GM19452 (cell line): ENCODE data around the gene OGDH.
"Not testable (repeated sequence)": the region's sequence is repeated elsewhere in the genome, so short reads cannot be mapped to it uniquely, and the experiment has no call there.

Experiments
- ATAC-seq: cut with Tn5 transposase; IDR thresholded peaks from one replicate; pipeline ENCODE4 v1.9.1; 2021; ENCODE audit not compliant: unreplicated experiment

The OGDH gene

DNA sequence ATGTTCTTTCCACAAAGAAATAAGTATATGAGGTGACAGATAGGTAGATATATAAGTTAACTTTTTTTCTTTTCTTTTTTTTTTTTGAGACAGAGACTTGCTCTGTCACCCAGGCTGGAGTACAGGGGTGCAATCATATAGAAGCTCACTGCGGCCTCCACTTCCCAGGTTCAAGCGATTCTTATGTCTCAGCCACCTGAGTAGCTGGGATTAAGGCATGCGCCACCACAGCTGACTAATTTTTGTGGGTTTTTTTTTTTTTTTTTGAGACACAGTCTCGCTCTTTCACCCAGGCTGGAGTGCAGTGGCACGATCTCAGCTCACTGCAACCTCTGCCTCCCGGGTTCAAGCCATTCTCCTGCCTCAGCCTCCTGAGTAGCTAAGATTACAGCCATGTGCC, 126.5 kb downstream of the OGDH start:
- not testable (repeated sequence) for ATAC-seq

DNA sequence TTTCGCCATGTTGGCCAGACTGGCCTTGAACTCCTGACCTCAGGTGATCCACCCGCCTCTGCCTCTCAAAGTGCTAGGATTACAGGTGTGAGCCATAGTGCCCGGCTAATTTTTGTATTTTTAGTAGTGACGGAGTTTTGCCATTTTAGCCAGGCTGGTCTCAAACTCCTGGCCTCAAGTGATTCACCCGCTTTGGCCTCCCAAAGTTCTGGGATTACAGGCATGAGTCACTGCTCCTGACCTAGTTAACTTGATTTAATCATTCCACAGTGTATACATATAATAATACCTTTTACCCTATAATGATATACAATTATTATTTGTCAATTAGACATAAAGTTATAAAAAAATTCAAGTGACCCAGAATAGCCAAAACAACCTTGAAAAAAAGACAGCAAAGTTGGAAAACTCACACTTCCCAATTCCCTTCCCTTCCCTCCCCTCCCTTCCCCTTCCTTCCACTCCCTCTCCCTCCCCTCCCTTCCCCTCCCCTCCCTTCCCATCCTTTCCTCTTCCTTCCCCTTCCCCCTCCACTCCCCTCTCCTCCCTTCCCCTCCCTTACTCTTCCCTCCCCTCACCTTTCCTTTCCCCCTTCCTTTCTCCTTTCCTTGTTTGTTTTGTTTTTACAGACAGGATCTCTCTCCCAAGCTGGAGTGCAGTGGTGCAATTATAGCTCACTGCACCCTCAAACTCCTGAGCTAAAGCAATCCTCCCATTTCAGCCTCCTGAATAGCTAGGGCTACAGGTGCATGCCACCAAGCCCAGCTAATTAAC, 127.5 kb downstream of the OGDH start:
- ATAC-seq, result no peak

DNA sequence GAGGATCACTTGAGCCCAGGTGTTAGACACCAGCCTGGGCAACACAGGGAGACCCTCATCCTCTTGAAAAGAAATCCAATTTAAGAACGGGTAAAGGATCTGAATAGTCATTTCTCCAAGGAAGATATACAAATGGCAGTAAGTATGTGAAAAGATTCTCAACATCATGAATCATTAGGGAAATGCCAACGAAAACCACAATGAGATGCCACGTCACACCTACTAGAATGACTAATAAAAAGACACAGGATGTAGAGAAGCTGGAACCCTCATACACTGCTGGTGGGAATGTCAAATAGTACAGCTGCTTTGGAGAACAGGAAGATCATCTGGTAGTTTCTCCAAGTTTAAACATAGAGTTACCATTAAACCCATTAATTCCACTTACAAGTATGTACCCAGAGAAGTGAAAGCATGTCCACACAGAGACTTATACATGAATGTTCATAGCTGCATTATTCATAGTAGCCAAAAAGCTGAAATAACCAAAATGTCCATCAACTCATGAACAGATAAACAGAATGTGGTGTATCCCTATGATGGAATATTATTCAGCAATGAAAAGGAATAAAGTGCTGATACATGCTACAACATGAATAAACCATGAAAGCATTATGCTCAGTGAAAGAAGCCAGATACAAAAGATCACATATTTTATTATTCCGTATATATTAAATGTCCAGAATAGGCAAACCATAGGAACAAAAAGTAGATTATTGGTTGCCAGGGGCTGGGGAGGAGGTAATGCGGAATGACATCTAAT, 129.2 kb downstream of the OGDH start:
- ATAC-seq, result peak; percentile 63

DNA sequence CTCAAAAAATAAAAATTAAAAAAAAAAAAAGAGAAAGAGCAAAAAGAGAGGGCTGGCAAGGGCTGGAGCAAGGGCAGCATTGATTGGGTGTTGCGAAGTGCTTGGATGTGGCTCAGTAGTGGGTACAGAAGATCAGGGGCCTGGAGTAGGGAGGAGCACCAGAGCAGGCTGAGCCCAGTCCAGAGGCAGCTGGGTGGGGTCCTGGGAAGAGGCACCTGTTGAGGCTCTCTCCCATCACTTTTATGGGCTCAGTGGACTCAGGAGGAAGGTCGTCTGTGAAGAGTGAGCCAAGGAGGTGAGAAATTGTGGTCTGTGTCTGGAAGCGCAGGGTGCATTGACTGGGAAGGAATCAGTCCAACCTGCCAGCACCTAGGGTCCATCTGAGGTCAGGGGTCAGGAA, 130.5 kb downstream of the OGDH start:
- no peak for ATAC-seq

- no peak for ATAC-seq
Observed at GRCh38 chr7:44738051-44738723, 131.8 kb downstream of the OGDH start.

DNA sequence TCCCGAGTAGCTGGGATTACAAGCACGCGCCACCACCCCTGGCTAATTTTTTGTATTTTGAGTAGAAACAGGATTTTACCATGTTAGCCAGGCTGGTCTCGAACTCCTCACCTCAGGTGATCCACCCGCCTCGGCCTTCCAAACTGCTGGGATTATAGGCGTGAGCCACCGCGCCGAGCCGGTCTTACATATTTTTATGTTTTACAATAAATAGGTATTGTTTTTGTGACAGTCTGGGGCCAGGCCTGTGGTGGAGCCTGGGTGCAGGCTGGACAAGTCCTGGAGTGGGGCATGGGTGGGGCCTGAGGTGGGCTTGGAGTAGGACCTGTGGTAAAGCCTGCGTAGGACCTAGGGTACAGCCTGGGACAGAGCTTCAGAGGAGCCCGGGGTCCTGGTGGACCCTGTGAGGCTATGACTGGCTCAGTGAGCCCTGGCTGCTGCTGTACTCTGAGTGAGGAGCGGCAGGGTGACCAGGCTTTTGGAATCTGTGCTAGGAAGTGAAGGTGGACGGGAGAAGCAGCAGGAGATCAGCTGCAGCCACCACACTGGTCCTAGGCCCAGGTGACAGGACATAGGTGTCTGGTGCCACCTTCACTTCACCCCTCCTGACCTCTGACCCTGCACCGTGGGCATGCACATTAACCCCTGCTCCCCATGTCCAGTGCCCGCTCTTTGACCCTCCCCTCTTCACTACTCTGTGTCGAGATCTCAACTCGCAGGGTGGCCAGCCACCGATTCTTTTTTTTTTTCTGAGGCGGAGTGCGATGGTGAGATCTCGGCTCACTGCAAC, 132.6 kb downstream of the OGDH start:
- ATAC-seq, result no peak

DNA sequence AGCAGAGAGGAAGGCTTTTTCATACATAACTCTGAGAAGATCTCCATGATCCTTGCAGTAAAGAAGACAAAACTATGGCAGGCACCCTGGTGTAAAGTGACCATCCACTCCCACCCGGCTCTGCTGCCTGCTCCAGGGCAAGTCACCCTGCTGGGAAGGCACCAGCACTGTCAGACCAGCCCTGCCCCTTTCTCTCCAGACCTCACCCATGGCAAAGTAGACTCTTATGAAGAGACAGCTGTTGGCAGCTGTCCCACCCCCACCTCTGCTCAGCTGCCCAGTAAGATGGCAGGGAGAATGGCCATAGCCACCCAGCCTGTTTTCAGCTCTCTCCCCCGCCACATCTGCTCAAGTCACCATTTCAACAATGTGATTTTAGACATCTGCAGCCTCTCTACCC, 133.6 kb downstream of the OGDH start:
- ATAC-seq, result no peak

DNA sequence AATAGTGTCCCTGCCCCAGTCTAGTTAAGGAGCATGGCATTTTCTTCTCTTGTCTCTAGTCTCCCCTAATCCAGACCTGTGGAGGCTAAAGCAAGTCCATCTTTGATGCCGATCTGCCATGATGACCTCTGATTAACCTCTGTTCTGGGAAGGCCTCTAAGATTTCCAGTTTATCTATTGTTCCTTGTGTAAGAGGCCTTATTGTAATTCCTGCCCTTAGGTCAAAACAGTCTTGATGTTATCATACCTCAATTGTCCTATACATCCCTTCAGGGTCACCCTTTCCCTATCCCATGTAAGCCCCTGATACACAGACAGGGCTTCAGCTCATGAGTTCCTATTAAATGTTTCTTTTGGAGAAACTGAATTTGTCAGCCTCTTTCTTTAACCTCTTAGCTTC, 137.3 kb downstream of the OGDH start:
- ATAC-seq, result no peak

DNA sequence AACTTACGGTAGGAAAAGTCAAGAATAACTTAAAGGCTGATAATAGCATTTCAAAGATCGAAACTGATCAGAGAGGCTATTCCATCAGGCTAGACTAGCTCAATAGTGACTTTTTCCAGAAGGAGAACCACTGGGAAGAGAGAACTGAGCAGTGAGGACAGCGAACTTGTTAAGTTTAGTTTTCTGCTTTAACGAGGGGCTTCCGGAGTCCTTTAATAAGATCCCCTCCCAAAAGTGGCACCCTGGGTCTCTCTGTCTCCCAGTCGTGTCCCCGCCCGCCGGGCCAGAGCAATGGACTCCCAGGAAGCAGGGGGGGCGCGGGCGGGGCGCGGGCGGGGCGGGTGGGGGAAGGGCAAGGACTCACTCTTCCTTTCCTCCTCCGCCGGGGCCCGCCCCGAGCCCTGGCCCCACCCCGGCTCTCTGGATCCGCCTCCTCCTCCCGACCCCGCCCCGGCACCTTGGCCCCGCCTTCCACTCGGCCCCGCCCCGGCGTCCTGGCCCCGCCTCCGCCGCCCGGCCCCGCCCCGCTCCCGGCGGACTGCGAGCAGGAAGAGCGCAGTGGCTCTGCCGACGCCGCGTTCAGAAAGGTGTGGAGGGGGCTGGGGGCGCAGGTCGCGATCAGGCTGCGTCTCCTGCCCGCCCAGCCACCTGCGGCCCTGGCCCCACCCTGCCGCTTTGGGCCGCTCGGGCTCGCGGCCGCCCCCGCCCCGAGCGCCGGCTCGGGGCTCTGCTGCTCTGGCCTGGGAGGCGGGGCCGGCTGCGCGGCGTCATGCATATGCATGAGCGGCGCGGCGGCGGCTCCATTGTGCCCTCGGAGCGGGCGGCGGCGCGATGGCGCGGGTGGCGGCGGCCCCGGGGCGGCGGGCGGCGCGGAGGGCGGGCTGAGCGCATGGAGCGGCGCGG, 141.9 kb downstream of the OGDH start, which contains the start of gene ZMIZ2:
Gene ZMIZ2, plus strand, starts transcription at position 803 of the 903 bp plus-strand sequence. CDS start 7,403 bp downstream, outside the sequence.
- ATAC-seq, result peak; percentile 76

GRCh38 chr7:44748948-44749731, 142.7 kb downstream of the OGDH start:
- peak; percentile 12 for ATAC-seq

- no peak for ATAC-seq
Observed at GRCh38 chr7:44749992-44750391, 143.6 kb downstream of the OGDH start.

DNA sequence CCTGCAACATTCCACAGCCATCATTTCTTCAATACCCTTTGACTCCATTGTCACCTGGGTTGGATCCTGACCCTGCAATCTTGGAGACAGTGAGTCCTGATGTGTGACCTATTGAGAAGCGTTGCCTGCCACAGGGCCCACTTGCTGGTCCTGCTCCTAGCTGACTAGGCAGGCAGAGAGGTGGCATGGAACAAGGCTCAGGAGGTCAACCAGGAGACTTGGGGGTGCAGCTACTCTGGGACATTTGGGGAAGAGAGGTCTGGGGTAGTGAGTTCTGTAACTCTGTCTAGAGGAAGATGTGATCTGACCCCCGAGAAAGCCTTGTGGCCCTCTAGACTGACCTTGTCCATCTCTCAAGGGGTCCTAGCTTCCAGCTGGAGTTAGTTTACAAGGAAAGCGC, 144.0 kb downstream of the OGDH start:
- ATAC-seq, result no peak

- ATAC-seq, result peak; percentile 50
Observed at GRCh38 chr7:44750921-44751571, 144.6 kb downstream of the OGDH start.

DNA sequence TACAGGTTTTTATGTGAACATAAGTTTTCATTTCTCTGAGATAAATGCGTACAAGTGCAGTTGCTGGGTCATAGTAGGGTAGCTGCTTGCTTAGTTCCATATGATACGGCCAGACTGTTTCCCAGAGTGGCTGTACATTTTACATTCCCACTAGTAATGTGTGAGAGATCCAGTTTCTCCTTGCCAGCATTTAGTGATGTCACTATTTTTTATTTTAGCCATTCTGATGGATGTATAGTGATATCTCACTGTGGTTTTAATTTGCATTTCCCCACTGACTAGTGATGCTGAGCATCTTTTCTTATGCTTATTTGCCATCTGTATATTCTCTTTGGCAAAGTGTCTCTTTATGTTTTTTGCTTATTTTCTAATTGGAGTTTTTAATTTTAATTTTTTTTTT, 146.4 kb downstream of the OGDH start:
- no peak for ATAC-seq

- no peak for ATAC-seq
Observed at GRCh38 chr7:44754802-44755697, 148.6 kb downstream of the OGDH start.

DNA sequence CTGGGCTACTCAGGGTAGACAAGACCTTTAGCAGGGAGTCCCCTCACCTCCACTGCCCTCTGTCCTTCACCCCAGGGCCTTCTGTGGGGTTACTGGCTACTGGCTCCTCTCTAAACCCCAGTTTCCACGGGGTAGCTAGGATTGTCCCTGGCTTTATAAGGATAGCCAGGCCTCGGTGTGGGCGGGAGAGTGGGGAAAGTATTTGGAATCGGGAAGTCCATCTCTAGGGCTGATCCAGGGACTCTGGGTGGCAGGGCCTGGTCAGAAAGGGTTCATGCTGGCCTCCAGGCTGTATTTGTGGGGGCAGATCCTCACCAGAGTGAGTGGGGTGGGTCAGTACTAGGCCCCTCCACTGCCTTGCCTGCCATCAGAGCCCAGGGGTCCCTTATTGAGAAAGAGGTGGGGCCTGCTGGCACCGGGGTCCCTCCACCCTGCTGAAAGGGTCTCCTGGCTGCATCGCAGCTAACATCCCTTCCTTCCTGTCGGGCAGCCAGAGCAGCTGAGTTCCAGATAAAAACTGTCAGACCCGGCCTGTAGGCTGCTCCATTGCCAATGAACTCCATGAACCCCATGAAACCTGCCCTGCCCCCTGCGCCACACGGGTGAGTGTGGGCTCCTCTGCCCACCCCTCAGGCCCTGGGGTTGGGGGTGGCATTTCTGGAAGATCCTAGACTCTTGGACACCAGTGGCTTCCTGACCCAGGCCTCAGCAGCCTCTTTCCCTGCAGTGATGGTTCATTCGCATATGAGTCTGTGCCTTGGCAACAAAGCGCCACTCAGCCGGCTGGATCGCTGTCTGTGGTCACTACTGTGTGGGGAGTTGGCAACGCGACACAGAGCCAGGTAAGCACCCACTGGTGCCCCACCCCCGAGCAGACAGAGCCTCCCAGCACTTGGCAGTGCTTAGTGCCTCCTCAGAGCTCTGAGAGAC, 149.5 kb downstream of the OGDH start:
- ATAC-seq, result no peak

DNA sequence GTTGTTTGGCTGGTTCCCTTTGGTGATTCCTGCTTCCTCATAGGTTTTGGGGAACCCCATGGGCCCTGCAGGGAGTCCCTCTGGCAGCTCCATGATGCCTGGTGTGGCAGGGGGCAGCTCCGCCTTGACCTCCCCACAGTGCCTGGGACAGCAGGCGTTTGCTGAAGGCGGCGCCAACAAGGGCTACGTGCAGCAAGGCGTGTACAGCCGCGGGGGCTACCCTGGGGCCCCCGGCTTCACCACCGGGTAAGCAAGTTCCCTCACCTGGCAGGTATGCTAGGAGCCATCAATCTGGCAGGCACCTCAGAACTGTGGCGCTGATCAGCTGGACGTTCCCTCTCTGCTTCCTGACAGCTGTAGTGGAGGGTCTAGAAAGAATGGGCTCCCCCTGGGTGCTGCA, 150.5 kb downstream of the OGDH start:
- no peak for ATAC-seq
